Calu3 (cell line): ENCODE results near the gene SLIT3. TPM values are rescaled to one million over a fixed set of nuclear protein-coding genes. Genes with fewer than 3 reads are reported as not detected.

Source experiments
- BruUV-seq: library from RNA; stranded (reverse); fragments of 400-500 nt; replicated peaks from 2 replicates; lab custom pipeline; 2021; lab: Mats Ljungman, UMichigan
- CTCF ChIA-PET: fragments of 300-600 bp; sonication (Branson Sonifier 250); formaldehyde crosslinking; loops from one replicate; lab custom pipeline; 2022; ENCODE audit warnings: antibody characterized with exemption; lab: Charles Lee
- DNase-seq: peaks from one replicate; pipeline ENCODE4 v3.0.0; 2022
- H3K27ac Mint-ChIP-seq: one replicate; pipeline ENCODE4 v1.8.0; 2022; ENCODE audit warnings: mixed read lengths; ENCODE audit not compliant: unreplicated experiment
- H3K27me3 Mint-ChIP-seq: one replicate; pipeline ENCODE4 v1.8.0; 2022; ENCODE audit warnings: mixed read lengths; ENCODE audit not compliant: unreplicated experiment
- H3K36me3 Mint-ChIP-seq: one replicate; pipeline ENCODE4 v1.8.0; 2022; ENCODE audit warnings: mild to moderate bottlenecking, moderate library complexity, mixed read lengths; ENCODE audit not compliant: insufficient read depth, unreplicated experiment
- H3K4me1 Mint-ChIP-seq: one replicate; pipeline ENCODE4 v1.8.0; 2022; ENCODE audit warnings: mild to moderate bottlenecking, low read depth, mixed read lengths; ENCODE audit not compliant: unreplicated experiment
- H3K4me3 Mint-ChIP-seq: one replicate; pipeline ENCODE4 v1.8.0; 2022; ENCODE audit warnings: mild to moderate bottlenecking, low read depth, moderate library complexity, mixed read lengths; ENCODE audit not compliant: unreplicated experiment
- H3K9me3 Mint-ChIP-seq: one replicate; pipeline ENCODE4 v1.8.0; 2022; ENCODE audit warnings: low read depth, mixed read lengths; ENCODE audit not compliant: unreplicated experiment
- intact Hi-C: fragments of 100-400 bp; cut with micrococcal nuclease; formaldehyde crosslinking; loops from one replicate; pipeline ENCODE4 v1.10.0; 2022; ENCODE audit not compliant: unreplicated experiment
- total RNA-seq: library from RNA; stranded (reverse); gene quantifications from 2 replicates; pipeline ENCODE4 v1.2.3, GENCODE V29; 2022
- TF ChIP-seq, protein P1 (sequence below): fragments of 200-600 bp; IDR thresholded peaks from one replicate; pipeline ENCODE4 v1.8.0; 2022; ENCODE audit warnings: antibody characterized with exemption; ENCODE audit not compliant: unreplicated experiment

The SLIT3 gene
- total RNA-seq, 1 experiment from 2014 or later: not detected

DNA sequence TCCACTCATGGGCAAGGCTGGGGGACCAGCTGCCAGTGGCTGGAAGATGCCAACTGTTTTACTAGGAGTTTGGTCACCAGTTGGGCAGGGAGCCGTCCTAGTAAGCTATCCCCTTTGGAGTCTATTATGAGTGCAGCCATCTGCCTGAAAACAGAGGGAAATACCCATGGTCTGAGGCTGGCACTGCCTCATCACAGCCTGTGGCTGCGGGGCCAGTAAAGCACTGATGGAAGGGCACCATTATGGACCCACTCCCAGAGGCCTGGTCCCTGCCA, 534.6 kb downstream of the SLIT3 start:
- Mint-ChIP-seq H3K4me1 (no peaks in the 10 kb centered on the region), H3K27ac (no peak overlapping the region), H3K27me3 (peaks cover 94% of the 10 kb centered on the region), H3K4me3 (no peak overlapping the region), H3K9me3 (peaks cover 4% of the 10 kb centered on the region), H3K36me3 (no peaks in the 10 kb centered on the region)
- intact Hi-C loops: no loop called here
- CTCF ChIA-PET: no interaction called here
- BruUV-seq: no TSS peak
- TF ChIP-seq, protein P1, sequence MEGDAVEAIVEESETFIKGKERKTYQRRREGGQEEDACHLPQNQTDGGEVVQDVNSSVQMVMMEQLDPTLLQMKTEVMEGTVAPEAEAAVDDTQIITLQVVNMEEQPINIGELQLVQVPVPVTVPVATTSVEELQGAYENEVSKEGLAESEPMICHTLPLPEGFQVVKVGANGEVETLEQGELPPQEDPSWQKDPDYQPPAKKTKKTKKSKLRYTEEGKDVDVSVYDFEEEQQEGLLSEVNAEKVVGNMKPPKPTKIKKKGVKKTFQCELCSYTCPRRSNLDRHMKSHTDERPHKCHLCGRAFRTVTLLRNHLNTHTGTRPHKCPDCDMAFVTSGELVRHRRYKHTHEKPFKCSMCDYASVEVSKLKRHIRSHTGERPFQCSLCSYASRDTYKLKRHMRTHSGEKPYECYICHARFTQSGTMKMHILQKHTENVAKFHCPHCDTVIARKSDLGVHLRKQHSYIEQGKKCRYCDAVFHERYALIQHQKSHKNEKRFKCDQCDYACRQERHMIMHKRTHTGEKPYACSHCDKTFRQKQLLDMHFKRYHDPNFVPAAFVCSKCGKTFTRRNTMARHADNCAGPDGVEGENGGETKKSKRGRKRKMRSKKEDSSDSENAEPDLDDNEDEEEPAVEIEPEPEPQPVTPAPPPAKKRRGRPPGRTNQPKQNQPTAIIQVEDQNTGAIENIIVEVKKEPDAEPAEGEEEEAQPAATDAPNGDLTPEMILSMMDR: no peak
- no peak for DNase-seq

- no TSS peak for BruUV-seq
- CTCF ChIA-PET: no interaction called here
Measured at GRCh38 chr5:168765551-168766425, 535.2 kb downstream of the SLIT3 start.

GRCh38 chr5:168765086-168765550, 535.8 kb downstream of the SLIT3 start:
- DNase-seq: no peak
- no peak overlapping the region for H3K27ac Mint-ChIP-seq
- H3K4me3 Mint-ChIP-seq: no peak overlapping the region
- peaks cover 82% of the 10 kb centered on the region for H3K27me3 Mint-ChIP-seq
- H3K9me3 Mint-ChIP-seq: peaks cover 4% of the 10 kb centered on the region
- BruUV-seq: no TSS peak
- no peaks in the 10 kb centered on the region for H3K36me3 Mint-ChIP-seq
- H3K4me1 Mint-ChIP-seq: no peaks in the 10 kb centered on the region
- TF ChIP-seq, protein P1: no peak
- CTCF ChIA-PET: no interaction called here
- intact Hi-C loops: no loop called here

More at GRCh38 chr5:168765551-168766425, 535.2 kb downstream of the SLIT3 start:
- no peak overlapping the region for H3K27ac Mint-ChIP-seq
- intact Hi-C loops: no loop called here
- DNase-seq: no peak
- peaks cover 4% of the 10 kb centered on the region for H3K9me3 Mint-ChIP-seq
- H3K4me3 Mint-ChIP-seq: no peak overlapping the region
- no peaks in the 10 kb centered on the region for H3K36me3 Mint-ChIP-seq
- H3K27me3 Mint-ChIP-seq: peaks cover 88% of the 10 kb centered on the region
- H3K4me1 Mint-ChIP-seq: no peaks in the 10 kb centered on the region
- TF ChIP-seq, protein P1: no peak

GRCh38 chr5:168756453-168757391, 544.2 kb downstream of the SLIT3 start:
- intact Hi-C loops: no loop called here
- H3K36me3 Mint-ChIP-seq: no peaks in the 10 kb centered on the region
- CTCF ChIA-PET: no interaction called here
- no peak overlapping the region for H3K4me3 Mint-ChIP-seq
- DNase-seq: no peak
- H3K9me3 Mint-ChIP-seq: no peaks in the 10 kb centered on the region
- TF ChIP-seq, protein P1: no peak
- BruUV-seq: no TSS peak
- peaks cover 62% of the 10 kb centered on the region for H3K27me3 Mint-ChIP-seq
- no peak overlapping the region for H3K27ac Mint-ChIP-seq
- H3K4me1 Mint-ChIP-seq: peaks cover 8% of the 10 kb centered on the region
